ENCODE data around the gene CREB1.

The CREB1 gene

DNA sequence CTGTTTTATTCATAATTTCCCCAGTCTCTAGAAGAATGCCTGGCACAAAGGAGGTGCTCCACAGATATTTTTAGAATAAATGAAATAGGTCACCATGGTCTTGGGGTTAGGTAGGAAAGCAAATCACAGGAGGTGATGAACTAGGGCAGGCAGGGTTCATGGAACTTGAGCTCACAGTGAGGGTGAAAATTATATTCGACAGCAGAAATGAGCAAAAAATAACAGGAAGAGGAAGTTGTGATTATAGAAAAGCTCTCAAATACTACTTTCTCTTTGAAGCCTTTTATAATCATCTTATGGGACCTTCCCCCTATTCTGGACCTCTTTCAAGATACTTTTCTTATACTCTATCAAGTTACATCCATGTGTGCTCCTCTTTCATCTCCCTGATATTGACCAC, 4.5 kb upstream of the CREB1 start:
- no peak for DNase-seq (ENCODE audit: extremely low read depth, insufficient read length)
- TF ChIP-seq, protein P1, sequence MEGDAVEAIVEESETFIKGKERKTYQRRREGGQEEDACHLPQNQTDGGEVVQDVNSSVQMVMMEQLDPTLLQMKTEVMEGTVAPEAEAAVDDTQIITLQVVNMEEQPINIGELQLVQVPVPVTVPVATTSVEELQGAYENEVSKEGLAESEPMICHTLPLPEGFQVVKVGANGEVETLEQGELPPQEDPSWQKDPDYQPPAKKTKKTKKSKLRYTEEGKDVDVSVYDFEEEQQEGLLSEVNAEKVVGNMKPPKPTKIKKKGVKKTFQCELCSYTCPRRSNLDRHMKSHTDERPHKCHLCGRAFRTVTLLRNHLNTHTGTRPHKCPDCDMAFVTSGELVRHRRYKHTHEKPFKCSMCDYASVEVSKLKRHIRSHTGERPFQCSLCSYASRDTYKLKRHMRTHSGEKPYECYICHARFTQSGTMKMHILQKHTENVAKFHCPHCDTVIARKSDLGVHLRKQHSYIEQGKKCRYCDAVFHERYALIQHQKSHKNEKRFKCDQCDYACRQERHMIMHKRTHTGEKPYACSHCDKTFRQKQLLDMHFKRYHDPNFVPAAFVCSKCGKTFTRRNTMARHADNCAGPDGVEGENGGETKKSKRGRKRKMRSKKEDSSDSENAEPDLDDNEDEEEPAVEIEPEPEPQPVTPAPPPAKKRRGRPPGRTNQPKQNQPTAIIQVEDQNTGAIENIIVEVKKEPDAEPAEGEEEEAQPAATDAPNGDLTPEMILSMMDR (IDR thresholded peaks at IDR 0.05; ENCODE audit: insufficient read depth, low read length, poor library complexity, severe bottlenecking), result no peak
- Histone ChIP-seq H3K4me3 (replicated peaks; ENCODE audit: low read depth, low read length) (no peak overlapping the region), H3K27me3 (replicated peaks; ENCODE audit: control insufficient read depth, insufficient read depth, low read length) (no peaks in the 10 kb centered on the region), H3K36me3 (ENCODE audit: control insufficient read depth, insufficient read depth, low read length) (no peaks in the 10 kb centered on the region)

DNA sequence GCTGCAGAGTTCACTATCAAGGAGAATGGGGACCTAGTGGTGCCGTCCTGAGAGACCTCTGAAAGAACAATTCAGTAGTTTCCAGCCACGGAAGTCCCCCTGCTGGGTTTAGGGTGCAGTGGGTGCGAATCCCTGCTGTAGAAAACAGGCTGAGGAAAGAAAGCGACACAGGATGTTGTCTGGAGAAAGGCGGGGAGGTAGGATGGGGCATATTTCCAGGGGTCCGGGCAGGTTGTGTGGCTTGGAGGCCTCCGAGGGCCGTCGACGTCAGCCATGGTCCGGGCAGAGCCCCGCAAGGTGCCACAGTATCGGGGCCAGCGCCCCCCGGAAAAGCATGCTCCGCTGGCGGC, 807 bp upstream of the CREB1 start:
- TF ChIP-seq, protein P1 (IDR thresholded peaks at IDR 0.05; ENCODE audit: insufficient read depth, low read length, poor library complexity, severe bottlenecking), result no peak
- Histone ChIP-seq H3K36me3 (ENCODE audit: control insufficient read depth, insufficient read depth, low read length) (no peaks in the 10 kb centered on the region), H3K4me3 (replicated peaks; ENCODE audit: low read depth, low read length) (peak overlapping the region; percentile 75), H3K27me3 (replicated peaks; ENCODE audit: control insufficient read depth, insufficient read depth, low read length) (no peaks in the 10 kb centered on the region)
- no peak for DNase-seq (ENCODE audit: extremely low read depth, insufficient read length)

DNA sequence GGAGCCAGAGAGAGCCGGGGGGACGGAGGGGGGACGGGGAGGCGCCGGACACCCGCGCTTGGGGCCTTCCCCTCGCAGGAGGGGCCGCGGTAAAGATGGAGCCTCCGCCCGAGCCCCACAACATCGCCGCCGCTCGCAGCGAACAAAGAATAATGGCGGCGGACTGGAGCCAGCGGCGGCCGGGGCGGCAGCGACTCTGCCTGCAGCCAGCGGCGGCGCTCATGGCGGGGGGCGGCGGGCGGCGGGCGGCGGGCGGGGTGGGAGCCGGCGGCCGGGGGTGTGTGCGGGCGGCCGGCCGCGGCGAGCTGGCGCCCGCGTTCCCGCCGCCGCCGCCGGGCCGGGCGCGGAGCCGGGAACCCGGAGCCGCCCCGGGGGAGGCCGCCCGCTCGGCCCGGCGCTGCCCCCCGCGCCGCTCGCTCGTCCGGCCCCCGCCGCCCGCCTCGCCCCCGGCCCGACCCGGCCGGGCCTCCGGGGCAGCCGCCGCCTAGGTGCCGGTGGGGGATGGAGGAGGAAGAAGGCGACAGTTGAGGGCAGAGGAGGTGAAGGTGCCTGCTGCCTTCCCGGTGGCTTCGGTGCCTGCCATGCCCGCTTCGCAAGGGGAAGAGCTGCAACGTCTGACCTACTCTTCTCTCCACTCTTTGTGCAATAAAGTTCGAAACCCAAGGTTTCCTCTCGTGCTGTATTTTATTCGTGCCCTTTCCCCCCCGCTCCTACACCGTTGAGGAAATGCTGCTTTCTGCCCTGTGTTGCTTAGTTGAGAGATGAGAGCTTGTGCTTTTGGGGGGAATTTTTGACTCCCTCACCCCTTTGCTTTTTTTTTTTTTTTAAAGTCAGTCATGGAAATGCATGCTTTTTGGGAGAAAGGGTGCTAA, 634 bp downstream of the CREB1 start:
- TF ChIP-seq, protein P1 (IDR thresholded peaks at IDR 0.05; ENCODE audit: insufficient read depth, low read length, poor library complexity, severe bottlenecking), result no peak
- Histone ChIP-seq H3K27me3 (replicated peaks; ENCODE audit: control insufficient read depth, insufficient read depth, low read length) (no peaks in the 10 kb centered on the region), H3K4me3 (replicated peaks; ENCODE audit: low read depth, low read length) (peak overlapping the region; percentile 91), H3K36me3 (ENCODE audit: control insufficient read depth, insufficient read depth, low read length) (no peaks in the 10 kb centered on the region)
- DNase-seq (ENCODE audit: extremely low read depth, insufficient read length), result peak; percentile 67

DNA sequence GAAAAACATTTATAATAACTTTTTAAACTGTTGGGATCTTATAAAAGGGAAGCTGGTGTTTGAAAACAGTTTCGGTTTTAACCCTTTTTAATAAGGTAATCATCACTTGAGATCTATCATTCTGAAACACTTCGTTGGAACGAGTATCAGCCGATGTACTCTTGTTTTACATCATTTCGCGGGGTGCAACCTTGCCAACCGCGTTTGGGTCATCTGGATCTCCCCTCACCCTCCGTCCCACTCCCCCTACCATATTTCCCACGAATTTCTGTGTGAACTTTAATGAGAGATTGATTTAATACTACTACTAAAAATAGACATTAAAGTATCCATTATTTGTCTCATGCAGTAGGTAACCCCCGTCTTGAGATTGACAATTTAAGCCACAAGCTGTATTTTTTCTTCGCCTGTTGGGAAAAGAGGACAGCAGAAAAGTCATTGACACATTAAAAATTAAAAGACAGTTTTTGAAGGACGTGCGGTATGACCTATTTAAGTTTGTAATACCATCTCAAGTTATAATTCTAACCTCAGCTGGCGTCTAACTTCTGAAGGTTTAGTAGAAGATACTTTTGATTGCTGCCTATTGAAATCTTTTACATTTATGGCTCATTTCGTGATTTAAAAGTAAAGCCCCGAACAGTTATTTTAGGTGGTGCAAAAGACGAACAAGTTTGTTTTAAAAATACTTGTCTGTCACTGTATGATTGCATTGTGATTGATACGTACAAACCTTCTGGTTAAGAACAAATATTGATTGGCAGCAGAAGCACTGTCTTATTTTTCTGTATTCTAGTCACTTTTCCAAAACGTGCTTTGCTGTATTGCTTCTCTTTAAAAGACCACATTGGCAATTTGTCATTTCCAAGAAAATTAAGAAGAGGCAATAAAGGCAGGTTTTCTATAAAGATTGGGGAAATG, 1.5 kb downstream of the CREB1 start:
- Histone ChIP-seq H3K36me3 (ENCODE audit: control insufficient read depth, insufficient read depth, low read length) (no peaks in the 10 kb centered on the region), H3K27me3 (replicated peaks; ENCODE audit: control insufficient read depth, insufficient read depth, low read length) (no peaks in the 10 kb centered on the region), H3K4me3 (replicated peaks; ENCODE audit: low read depth, low read length) (peak overlapping the region; percentile 91)
- TF ChIP-seq, protein P1 (IDR thresholded peaks at IDR 0.05; ENCODE audit: insufficient read depth, low read length, poor library complexity, severe bottlenecking), result no peak
- peak; percentile 54 for DNase-seq (ENCODE audit: extremely low read depth, insufficient read length)

DNA sequence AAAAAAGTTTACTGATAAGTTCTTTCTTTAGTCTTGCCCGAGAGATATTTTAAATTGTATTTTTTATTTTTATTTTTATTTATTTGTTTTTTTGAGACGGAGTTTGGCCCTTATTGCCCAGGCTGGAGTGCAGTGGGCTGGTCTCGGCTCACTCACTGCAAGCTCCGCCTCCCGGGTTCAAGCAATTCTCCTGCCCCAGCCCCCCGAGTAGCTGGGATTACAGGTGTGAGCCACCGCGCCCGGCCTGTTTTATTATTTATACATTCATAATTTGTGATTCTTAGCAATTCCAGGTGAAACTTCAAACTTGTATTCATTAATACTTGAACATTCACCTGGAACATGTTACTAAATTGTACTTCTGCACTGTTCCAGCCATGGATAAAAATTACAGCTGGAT, 2.9 kb downstream of the CREB1 start:
- TF ChIP-seq, protein P1 (IDR thresholded peaks at IDR 0.05; ENCODE audit: insufficient read depth, low read length, poor library complexity, severe bottlenecking), result no peak
- Histone ChIP-seq H3K36me3 (ENCODE audit: control insufficient read depth, insufficient read depth, low read length) (no peaks in the 10 kb centered on the region), H3K4me3 (replicated peaks; ENCODE audit: low read depth, low read length) (no peak overlapping the region), H3K27me3 (replicated peaks; ENCODE audit: control insufficient read depth, insufficient read depth, low read length) (no peaks in the 10 kb centered on the region)
- no peak for DNase-seq (ENCODE audit: extremely low read depth, insufficient read length)
